Panc1 (cell line): Measurements from ENCODE around the gene GPR158.

ENCODE experiments used
- POLR2AphosphoS5 ChIP-seq: IDR thresholded peaks from 2 replicates; pipeline ENCODE4 v1.6.1; 2012; ENCODE audit warnings: mild to moderate bottlenecking, low read depth, low read length, moderate library complexity
- TF ChIP-seq, protein P1 (sequence below): fragments of 450-650 bp; IDR thresholded peaks from 2 replicates; pipeline ENCODE4 v1.5.1; 2017; ENCODE audit warnings: mild to moderate bottlenecking

DNA sequence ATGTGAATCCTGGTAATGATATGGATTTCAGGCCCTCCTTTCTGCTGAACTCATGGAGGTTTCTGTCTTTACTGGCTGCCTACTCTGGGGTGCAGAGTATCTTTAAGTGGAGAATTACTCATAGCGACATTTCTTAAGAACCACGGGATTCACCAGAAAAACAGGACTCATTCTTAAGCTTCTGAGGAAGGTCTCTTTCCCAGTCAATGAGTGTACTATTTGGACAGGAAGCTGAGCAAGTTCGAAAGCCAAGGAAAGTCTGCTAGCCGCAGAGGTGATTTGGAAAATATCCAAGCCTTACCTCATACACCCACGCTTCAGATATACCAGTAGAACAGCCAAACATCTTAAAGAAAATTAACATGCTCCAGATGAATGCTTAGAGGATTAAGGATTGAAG is 381.7 kb downstream of the GPR158 start:
- TF ChIP-seq, protein P1, sequence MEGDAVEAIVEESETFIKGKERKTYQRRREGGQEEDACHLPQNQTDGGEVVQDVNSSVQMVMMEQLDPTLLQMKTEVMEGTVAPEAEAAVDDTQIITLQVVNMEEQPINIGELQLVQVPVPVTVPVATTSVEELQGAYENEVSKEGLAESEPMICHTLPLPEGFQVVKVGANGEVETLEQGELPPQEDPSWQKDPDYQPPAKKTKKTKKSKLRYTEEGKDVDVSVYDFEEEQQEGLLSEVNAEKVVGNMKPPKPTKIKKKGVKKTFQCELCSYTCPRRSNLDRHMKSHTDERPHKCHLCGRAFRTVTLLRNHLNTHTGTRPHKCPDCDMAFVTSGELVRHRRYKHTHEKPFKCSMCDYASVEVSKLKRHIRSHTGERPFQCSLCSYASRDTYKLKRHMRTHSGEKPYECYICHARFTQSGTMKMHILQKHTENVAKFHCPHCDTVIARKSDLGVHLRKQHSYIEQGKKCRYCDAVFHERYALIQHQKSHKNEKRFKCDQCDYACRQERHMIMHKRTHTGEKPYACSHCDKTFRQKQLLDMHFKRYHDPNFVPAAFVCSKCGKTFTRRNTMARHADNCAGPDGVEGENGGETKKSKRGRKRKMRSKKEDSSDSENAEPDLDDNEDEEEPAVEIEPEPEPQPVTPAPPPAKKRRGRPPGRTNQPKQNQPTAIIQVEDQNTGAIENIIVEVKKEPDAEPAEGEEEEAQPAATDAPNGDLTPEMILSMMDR: no peak
- TF ChIP-seq POLR2AphosphoS5: no peak
